GM12865 (cell line): Measurements from ENCODE around the gene PSG3.
"Not testable (repeated sequence)": the region's sequence is repeated elsewhere in the genome, so short reads cannot be mapped to it uniquely, and the experiment has no call there.

ENCODE experiments used
- DNase-seq: peaks from one replicate; pipeline ENCODE4 v3.0.0; 2010; ENCODE audit warnings: low read depth
- H3K4me3 ChIP-seq: 2 replicates; pipeline ENCODE4 v1.5.1; 2011; ENCODE audit warnings: mild to moderate bottlenecking, low read depth, low read length, control low read depth
- CTCF ChIP-seq: IDR thresholded peaks from 2 replicates; pipeline ENCODE4 v1.5.1; 2011; ENCODE audit warnings: low read length, control low read depth, low read depth, inconsistent platforms; ENCODE audit not compliant: insufficient read depth; ENCODE audit errors: missing control alignments

PSG3 gene

GRCh38 chr19:42758667-42759066 lies 18.4 kb upstream of the PSG3 start:
- peak; percentile 19 for DNase-seq
- H3K4me3 ChIP-seq: not testable (repeated sequence)
- peak; percentile 35 for TF ChIP-seq CTCF

DNA sequence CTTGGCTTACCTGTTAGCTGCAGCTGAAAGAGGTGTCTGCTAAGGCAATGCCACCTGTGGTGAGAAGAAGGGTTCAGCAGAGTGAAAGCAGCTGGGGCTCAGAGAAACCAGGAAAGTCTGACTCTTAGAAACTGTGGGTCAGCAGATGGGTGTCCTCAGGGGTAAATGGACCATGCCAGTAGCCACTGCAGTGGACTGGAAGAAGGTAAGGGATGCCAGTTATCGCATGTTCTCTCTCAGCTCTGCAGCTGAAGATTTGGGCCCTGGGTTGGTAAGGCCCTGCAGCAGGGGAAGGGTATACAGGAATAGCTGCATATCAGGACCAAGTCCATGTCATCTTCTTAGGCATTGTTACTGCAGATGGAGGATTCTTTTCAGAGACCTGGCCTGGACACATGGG lies 12.0 kb upstream of the PSG3 start:
- not testable (repeated sequence) for DNase-seq, H3K4me3 ChIP-seq

DNA sequence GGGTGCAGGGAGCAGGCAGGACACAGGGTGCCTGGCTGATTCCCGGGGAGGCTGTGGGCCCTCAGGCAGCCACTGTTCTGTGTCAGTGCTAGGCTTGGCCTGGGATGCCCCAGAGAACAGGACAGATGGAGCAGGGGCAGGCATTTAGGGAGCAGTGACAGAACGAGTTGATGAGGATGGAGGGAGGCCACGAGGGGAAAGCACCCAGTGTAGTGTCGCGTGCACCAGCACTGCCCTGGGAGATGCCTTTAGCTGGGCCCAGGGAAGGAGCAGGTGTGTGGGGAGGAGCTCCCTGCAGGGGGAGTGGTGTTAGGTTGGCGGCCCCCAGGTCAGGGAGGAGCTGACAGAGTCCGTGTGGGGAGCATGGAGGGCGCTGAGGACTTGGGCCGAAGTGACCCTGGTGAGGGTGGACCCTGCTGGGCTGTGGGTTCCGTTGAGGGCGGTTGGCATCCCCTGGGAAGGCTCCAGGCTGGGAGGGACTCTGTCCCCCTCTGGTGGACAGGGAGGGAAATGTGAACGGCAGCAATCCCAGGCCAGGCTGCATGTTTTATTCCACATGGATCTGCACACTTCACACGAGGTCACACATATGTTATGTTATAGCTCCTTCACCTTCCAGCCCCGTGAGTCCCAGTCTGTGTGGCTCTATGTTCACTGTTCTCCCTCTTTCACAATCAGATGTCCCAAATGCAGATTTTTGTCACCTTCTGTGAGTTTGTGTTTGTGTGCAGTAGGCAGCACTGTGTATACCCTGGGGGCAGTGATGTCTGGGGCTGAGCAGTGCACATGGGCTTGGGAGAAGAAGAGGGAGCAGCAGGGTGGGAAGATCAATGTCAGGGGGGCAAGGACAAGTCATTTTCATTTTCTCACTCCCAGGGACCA lies 1.7 kb upstream of the PSG3 start:
- DNase-seq, H3K4me3 ChIP-seq: not testable (repeated sequence)
- TF ChIP-seq CTCF: peak; percentile 54

GRCh38 chr19:42737581-42738011 lies 2.7 kb downstream of the PSG3 start:
- not testable (repeated sequence) for DNase-seq, H3K4me3 ChIP-seq

DNA sequence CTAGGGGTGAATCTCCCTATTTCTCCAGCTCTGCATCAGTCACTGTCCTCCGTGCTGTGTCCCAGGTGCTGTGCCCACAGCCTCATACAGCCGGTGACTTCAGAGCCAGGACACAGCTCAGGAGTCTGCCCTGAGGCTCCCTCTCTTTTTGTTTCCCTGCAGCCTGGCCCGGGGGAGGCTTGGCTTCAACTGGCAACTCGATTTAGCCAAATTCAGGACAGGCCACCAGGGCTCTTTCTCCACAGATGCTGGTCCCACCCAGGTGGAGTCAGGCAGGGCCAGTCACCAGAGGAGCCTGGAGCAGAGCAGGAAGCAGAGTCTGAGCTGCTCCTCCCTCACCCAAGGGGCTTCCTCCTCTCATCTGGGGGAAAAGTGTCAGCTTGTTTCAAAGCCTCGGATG lies 11.9 kb downstream of the PSG3 start:
- not testable (repeated sequence) for H3K4me3 ChIP-seq, DNase-seq

GRCh38 chr19:42714000-42714399 lies 26.3 kb downstream of the PSG3 start:
- not testable (repeated sequence) for DNase-seq, H3K4me3 ChIP-seq

GRCh38 chr19:42712753-42713152 lies 27.5 kb downstream of the PSG3 start:
- H3K4me3 ChIP-seq, DNase-seq: not testable (repeated sequence)

- not testable (repeated sequence) for H3K4me3 ChIP-seq, DNase-seq
These were observed 29.3 kb downstream of the PSG3 start for GRCh38 chr19:42710986-42711385.

DNA sequence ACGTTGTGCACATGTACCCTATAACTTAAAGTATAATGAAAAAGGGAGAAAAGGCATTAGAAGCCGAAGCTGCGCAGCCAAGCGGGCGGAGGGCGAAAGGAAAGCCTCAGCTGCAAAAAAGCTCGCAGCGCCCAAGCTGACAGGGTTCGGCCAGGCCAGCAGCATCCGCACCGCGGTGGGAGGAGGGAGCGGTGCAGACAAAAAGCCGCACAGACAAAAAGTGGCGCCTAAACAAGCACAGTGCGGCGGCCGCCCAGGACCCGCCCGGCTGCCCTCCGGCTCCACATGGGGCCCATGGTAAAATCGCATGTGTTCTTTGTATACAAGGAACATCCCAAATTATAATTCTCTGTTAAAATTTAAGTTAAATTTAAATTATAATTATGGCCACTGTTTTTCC lies 42.4 kb downstream of the PSG3 start:
- no peak for TF ChIP-seq CTCF
- no peak for DNase-seq
- H3K4me3 ChIP-seq: no peak overlapping the region

DNA sequence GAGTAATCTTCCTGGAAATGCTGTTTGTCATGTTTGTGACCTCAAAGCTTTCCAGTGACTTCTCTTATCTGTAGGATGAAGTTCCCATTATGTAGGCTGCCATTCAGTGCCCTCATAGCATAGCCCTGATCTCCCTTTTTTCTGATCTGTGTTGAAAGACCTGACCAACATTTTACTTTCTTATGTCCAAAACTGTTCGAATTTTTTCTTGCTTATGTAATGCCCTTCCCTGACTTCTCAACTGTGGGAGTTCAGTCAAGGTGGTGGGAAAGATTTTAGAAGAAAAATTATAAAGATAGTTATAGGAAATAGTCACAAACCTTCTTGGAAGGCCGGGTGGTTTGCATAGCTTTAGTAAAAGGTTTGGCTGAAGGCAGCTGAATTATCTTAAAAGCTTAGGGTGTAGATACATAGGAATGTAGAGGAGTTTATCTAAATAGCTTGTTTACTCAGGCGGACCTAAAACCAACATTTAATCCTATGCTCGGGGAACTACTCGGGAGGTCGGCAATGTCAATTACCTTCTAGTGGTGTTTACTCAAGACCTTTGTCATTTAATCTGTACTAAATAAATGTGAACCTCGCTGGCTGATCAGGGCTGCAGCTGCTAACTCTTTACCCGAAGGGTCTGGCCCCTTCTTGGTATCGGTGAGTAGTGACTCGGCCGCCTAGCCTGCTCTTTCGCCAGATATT lies 44.3 kb downstream of the PSG3 start:
- no peak for TF ChIP-seq CTCF
- no peak for DNase-seq
- H3K4me3 ChIP-seq: no peak overlapping the region
